CD14-positive monocyte (primary cell): ENCODE measurements around the gene CACNA1C. TPM values are rescaled to one million over a fixed set of nuclear protein-coding genes. Genes with fewer than 3 reads are reported as not detected.

ENCODE experiments used
- DNase-seq, 3 donors: peaks; one replicate each; pipeline ENCODE4 v3.0.0-alpha.2; 2011 to 2022
- H2AFZ ChIP-seq: 2 replicates; pipeline ENCODE4 v1.6.0; 2012; ENCODE audit warnings: mild to moderate bottlenecking, low read depth, low read length, inconsistent platforms; ENCODE audit not compliant: insufficient read depth, poor library complexity, severe bottlenecking
- H3K27ac ChIP-seq, 2 donors: 1 replicate in 1 of 2; 2 replicates in 1 of 2; pipeline ENCODE4 v1.5.1; 2012 to 2013; ENCODE audit warnings: low read length in 2 of 2, control low read depth in 1 of 2, inconsistent platforms in 1 of 2, low read depth in 1 of 2, mild to moderate bottlenecking in 1 of 2
- H3K27me3 ChIP-seq, 2 donors: one replicate each; pipeline versions ENCODE4 v1.6.0 to v1.6.1; 2011 to 2013; ENCODE audit warnings: low read length in 2 of 2; ENCODE audit not compliant: control insufficient read depth in 2 of 2, insufficient read depth in 2 of 2
- H3K36me3 ChIP-seq, 2 donors: replicated peaks in 1 of 2; 1 replicate in 1 of 2; 2 replicates in 1 of 2; pipeline versions ENCODE4 v1.5.1 to v1.6.1; 2012 to 2013; ENCODE audit warnings: low read length in 2 of 2, control low read depth in 1 of 2, inconsistent platforms in 1 of 2, mild to moderate bottlenecking in 1 of 2; ENCODE audit not compliant: insufficient read depth in 2 of 2, control insufficient read depth in 1 of 2
- H3K4me1 ChIP-seq, 2 donors: 1 replicate in 1 of 2; 2 replicates in 1 of 2; pipeline versions ENCODE4 v1.5.1 to v1.6.1; 2012 to 2013; ENCODE audit warnings: low read length in 2 of 2, control low read depth in 1 of 2, inconsistent platforms in 1 of 2, mild to moderate bottlenecking in 1 of 2, moderate library complexity in 1 of 2; ENCODE audit not compliant: insufficient read depth in 2 of 2, control insufficient read depth in 1 of 2
- H3K4me2 ChIP-seq: replicated peaks from 2 replicates; pipeline ENCODE3; 2012; ENCODE audit warnings: low read length, moderate library complexity, mild to moderate bottlenecking; ENCODE audit not compliant: poor library complexity, severe bottlenecking; ENCODE audit errors: extremely low read depth
- H3K4me3 ChIP-seq, 3 experiments: fragments of 200-600 bp in 1 of 3; sonication (generic) in 1 of 3; replicated peaks in 1 of 3; 1 replicate in 2 of 3; 2 replicates in 1 of 3; pipeline ENCODE4 v1.5.1; 2011 to 2013; ENCODE audit warnings: low read length in 3 of 3, mild to moderate bottlenecking in 3 of 3, control low read depth in 2 of 3, low read depth in 2 of 3, inconsistent platforms in 1 of 3, moderate library complexity in 1 of 3
- H3K79me2 ChIP-seq: 2 replicates; pipeline ENCODE4 v1.6.0; 2012; ENCODE audit warnings: mild to moderate bottlenecking, control low read depth, inconsistent platforms, low read length, moderate library complexity; ENCODE audit not compliant: insufficient read depth
- H3K9ac ChIP-seq: 2 replicates; pipeline ENCODE4 v1.6.0; 2017; ENCODE audit warnings: low read length, mild to moderate bottlenecking; ENCODE audit not compliant: insufficient read depth, poor library complexity, severe bottlenecking
- H3K9me3 ChIP-seq, 2 donors: replicated peaks in 1 of 2; 1 replicate in 1 of 2; 2 replicates in 1 of 2; pipeline versions ENCODE4 v1.5.1 to v1.6.1; 2012 to 2013; ENCODE audit warnings: low read length in 2 of 2, control low read depth in 1 of 2; ENCODE audit not compliant: control insufficient read depth in 1 of 2, insufficient read depth in 1 of 2
- H4K20me1 ChIP-seq: 2 replicates; pipeline ENCODE4 v1.6.0; 2012; ENCODE audit warnings: mild to moderate bottlenecking, low read length, control low read depth, moderate library complexity; ENCODE audit not compliant: insufficient read depth
- H3K27ac Mint-ChIP-seq, 7 donors: one replicate each; pipeline ENCODE4 v1.8.0; 2020; ENCODE audit warnings: mild to moderate bottlenecking in 7 of 7, mixed read lengths in 7 of 7, moderate library complexity in 6 of 7, inconsistent platforms in 2 of 7
- H3K27me3 Mint-ChIP-seq, 3 donors: one replicate each; pipeline ENCODE4 v1.8.0; 2021 to 2022; ENCODE audit warnings: low read depth in 3 of 3, mild to moderate bottlenecking in 3 of 3, mixed read lengths in 3 of 3, moderate library complexity in 3 of 3, inconsistent platforms in 1 of 3
- H3K36me3 Mint-ChIP-seq, 2 donors: one replicate each; pipeline ENCODE4 v1.8.0; 2020; ENCODE audit warnings: mixed read lengths in 2 of 2, inconsistent platforms in 1 of 2, mild to moderate bottlenecking in 1 of 2
- H3K4me1 Mint-ChIP-seq: one replicate; pipeline ENCODE4 v1.8.0; 2020; ENCODE audit warnings: mild to moderate bottlenecking, mixed read lengths
- H3K4me3 Mint-ChIP-seq, 2 donors: one replicate each; pipeline ENCODE4 v1.8.0; 2020; ENCODE audit warnings: mild to moderate bottlenecking in 2 of 2, mixed read lengths in 2 of 2, moderate library complexity in 1 of 2
- H3K9me3 Mint-ChIP-seq, 7 donors: one replicate each; pipeline ENCODE4 v1.8.0; 2020 to 2022; ENCODE audit warnings: mixed read lengths in 7 of 7, mild to moderate bottlenecking in 6 of 7, moderate library complexity in 6 of 7, inconsistent platforms in 2 of 7
- CTCF ChIP-seq: fragments of 200-600 bp; IDR thresholded peaks from one replicate; pipeline ENCODE4 v1.8.0; 2022; ENCODE audit warnings: antibody characterized with exemption, mild to moderate bottlenecking
- WGBS: methylation state at CpG from one replicate; pipeline ENCODE4 v1.1.5; 2013; ENCODE audit warnings: missing lambda C conversion rate; ENCODE audit not compliant: insufficient coverage; 5-methylcytosine and 5-hydroxymethylcytosine counted together
- intact Hi-C, 2 donors: fragments of 100-400 bp; cut with micrococcal nuclease; formaldehyde crosslinking; loops; one replicate each; pipeline versions ENCODE4 v1.15.0 to v1.15.1; 2023
- polyA plus RNA-seq, 3 donors: library from polyadenylated mRNA; depleted of rRNA in 1 of 3; unstranded in 2 of 3; stranded (reverse) in 1 of 3; fragments of 300-500 nt in 2 of 3; fragments of >200 nt in 1 of 3; fragmentation: Illumina TruSeq in 2 of 3; gene quantifications; 1 replicate in 2 of 3; 2 replicates in 1 of 3; pipeline ENCODE4 v1.2.3, GENCODE V29; 2012 to 2021

CACNA1C gene
- polyA plus RNA-seq, 3 donors = not detected

DNA sequence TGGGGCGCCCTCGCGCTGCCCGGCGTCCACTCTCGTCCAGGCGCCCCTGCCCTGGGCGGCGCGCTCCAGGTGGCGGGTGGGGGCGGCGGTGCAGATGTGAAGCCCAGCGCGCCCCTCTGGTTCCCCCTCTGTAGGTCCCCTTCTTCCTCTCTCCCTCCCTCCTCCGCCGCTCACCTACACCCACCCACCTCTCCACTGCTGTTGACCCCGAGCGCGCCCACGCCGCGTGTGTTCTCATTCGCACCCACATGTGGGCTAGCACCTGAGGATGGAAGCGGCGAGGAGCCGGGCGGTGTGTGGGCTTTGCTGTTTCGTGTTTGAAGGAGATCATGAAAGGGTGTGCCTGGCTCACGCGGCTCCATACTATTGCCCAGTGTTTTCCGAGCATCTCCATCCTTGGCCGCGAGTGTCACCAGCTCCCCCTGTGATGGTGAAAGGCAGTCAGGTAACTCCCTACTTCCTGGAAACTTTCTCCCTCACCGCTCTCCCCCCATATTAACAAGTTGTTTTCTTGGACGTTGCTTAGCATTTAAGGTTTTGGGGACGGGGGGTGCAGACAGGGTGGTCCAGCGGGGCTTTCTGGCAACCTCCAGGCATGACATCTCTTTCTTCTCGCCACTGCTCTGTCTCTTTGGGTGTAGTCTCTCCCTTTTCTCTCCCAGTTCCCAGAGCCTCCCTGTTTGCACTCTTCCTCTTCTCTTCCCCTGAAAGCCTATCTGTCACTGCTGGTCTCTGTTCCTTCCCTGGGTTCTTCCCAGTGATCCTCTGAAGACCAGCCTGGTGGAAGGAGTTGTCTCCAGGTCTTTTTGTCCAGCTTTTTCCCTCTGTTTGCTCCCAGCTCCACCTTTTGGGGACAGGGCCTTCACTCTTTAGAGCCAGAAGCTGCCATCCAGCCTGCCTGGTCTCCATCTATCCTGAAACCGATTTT, 1.6 kb downstream of the CACNA1C start:
- Histone ChIP-seq H3K36me3 (no peaks in the 10 kb centered on the region), H3K27ac (no peak overlapping the region), H4K20me1 (no peaks in the 10 kb centered on the region), H3K4me2 (no peak overlapping the region), H3K4me1 (peaks cover 3 to 13% of the 10 kb centered on the region in 2 donors), H3K4me3 (no peak overlapping the region), H2AFZ (no peak overlapping the region), H3K79me2 (no peaks in the 10 kb centered on the region), H3K27me3 (peaks cover 59 to 66% of the 10 kb centered on the region in 2 donors), H3K9ac (no peak overlapping the region), H3K9me3 (peaks cover 0 to 19% of the 10 kb centered on the region in 2 donors)
- H3K27me3 Mint-ChIP-seq = peaks cover 57 to 72% (median 63%) of the 10 kb centered on the region in 3 donors
- H3K27ac Mint-ChIP-seq = no peak overlapping the region
- intact Hi-C loops = loop anchor here in 1 of 2 donors (5.0 kb wide), 1 partner anchor 528 kb away; no protein-coding TSS in a partner anchor
- H3K4me1 Mint-ChIP-seq = peaks cover 19% of the 10 kb centered on the region
- H3K36me3 Mint-ChIP-seq = peaks cover 0 to 2% of the 10 kb centered on the region in 2 donors
- 9% methylated on average over 17 of the region's 40 CpGs for WGBS
- peaks cover 0 to 23% (median 2%) of the 10 kb centered on the region in 7 donors for H3K9me3 Mint-ChIP-seq
- peak overlapping the region; percentile 38 to 67 for H3K4me3 Mint-ChIP-seq
- TF ChIP-seq CTCF = no peak
- DNase-seq = no peak

DNA sequence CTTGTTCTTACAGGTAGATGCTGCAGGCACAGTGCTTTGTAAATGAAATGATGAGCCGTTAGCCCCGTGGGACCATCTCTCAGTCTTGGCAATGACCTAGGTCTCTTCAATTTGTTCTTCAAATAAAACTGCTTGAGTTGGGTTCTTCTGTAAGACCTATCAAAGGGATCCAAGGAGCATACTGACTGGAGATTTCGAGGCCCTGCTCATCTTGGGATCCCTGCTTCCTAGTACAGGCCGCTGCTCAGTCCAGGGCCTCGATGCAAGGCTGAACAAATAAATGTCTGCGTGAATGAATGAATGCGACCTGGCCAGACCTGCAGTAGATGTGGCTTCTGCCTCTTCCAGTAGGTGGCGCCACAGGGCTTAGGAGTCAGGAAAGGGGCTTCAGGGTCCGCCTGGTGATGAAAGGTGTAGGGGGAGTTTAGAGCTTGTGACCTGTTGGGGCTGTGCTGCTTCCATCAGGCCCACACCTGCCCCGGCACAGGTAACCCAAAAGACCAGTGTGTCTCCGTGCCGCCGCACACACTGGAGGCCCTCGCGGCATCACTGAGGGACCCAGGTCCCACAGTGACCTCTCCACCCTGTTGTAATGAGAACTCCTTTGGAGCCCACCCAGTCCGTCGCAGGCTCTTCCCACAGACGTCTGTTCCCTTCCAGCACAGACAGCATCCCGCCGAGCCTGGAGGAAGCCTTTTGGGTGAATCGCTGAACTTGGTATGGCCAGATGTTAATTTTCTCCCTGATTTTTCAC, 4.4 kb downstream of the CACNA1C start:
- peaks cover 34 to 37% of the 10 kb centered on the region in 2 donors for H3K27me3 ChIP-seq
- H3K9ac ChIP-seq = no peak overlapping the region
- Mint-ChIP-seq H3K4me1 (peaks cover 7% of the 10 kb centered on the region), H3K27ac (no peak overlapping the region), H3K27me3 (peaks cover 37 to 49% (median 45%) of the 10 kb centered on the region in 3 donors), H3K36me3 (peaks cover 0 to 2% of the 10 kb centered on the region in 2 donors), H3K4me3 (no peak overlapping the region), H3K9me3 (peaks cover 0 to 13% (median 0%) of the 10 kb centered on the region in 7 donors)
- peak; percentile 75 for TF ChIP-seq CTCF
- H3K79me2 ChIP-seq = no peaks in the 10 kb centered on the region
- peaks cover 0 to 6% of the 10 kb centered on the region in 2 donors for H3K9me3 ChIP-seq
- peak; percentile 11 to 34 (median 15) for DNase-seq
- H3K4me2 ChIP-seq = no peak overlapping the region
- H4K20me1 ChIP-seq = no peaks in the 10 kb centered on the region
- H3K36me3 ChIP-seq = no peaks in the 10 kb centered on the region
- peaks cover 3 to 10% of the 10 kb centered on the region in 2 donors for H3K4me1 ChIP-seq
- no peak overlapping the region for H3K4me3 ChIP-seq
- H2AFZ ChIP-seq = no peak overlapping the region
- no peak overlapping the region for H3K27ac ChIP-seq
- 51% methylated on average over 18 of the region's 21 CpGs for WGBS
- intact Hi-C loops = loop anchor here in 1 of 2 donors (5.0 kb wide), 1 partner anchor 525 kb away; no protein-coding TSS in a partner anchor
